ENCODE results near the gene SMAP1.

The SMAP1 gene

DNA sequence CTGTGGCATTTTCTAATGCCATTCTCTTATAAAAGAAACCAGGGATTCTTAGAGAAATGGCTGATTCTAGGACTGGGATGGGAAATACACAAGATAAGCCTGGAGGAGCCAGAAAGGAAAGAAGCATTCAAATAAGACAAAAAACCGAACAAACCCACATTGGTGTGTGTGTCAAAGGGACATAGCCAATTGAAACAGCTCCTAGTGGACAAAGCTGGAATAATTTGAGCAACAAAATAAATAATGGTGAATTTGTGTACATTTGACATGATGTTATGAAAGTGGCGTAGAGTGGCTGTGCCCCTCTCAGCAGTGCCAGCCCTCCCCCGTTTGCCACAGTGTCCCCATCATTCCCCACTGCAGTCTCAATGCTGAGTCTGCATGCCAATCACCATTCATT, 233.6 kb downstream of the SMAP1 start:
- POLR2A ChIA-PET (ENCODE audit: low non-redundant PET): no interaction called here

DNA sequence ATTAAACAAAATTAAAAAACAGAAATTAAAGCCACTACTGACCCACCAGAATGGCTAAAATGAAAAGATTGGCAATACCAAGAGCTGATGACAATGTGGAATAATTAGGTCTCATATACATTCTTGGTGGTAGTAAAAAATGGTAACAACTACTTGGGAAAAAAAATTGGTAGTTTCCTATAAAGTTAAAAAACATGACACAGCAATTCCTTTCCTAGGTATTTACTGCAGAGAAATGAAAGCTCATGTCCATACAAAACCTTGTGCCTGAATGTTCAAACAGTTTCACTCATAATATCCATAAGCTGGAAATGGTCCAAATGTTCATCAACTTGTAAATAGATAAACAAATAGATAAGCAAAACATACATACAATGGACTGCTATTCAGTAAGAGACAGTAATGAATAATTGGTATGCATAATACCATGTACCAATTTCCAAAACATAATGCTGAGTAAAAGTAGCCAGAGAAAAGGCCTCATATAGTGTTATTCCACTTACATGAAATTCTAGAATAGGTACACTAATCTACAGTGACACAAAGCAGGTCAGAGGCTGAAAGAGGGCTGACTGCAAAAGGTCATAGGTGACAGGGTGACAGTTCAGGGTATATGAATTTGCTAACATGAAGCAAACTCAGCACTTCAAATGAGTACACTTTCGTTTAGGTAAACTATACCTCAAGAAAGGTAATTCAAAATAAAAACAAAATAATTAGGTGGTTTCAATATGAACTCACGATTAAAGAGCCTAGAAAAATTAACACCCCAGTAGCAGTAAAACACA, 236.2 kb downstream of the SMAP1 start:
- ChIA-PET POLR2A (ENCODE audit: low non-redundant PET) (no interaction called here), CTCF (interaction anchor here (0.6 to 0.9 kb wide), 2 partner anchors 10 to 567 kb away, joined by 3 to 5 read pairs; no protein-coding TSS in a partner anchor)
- TF ChIP-seq, protein P1, sequence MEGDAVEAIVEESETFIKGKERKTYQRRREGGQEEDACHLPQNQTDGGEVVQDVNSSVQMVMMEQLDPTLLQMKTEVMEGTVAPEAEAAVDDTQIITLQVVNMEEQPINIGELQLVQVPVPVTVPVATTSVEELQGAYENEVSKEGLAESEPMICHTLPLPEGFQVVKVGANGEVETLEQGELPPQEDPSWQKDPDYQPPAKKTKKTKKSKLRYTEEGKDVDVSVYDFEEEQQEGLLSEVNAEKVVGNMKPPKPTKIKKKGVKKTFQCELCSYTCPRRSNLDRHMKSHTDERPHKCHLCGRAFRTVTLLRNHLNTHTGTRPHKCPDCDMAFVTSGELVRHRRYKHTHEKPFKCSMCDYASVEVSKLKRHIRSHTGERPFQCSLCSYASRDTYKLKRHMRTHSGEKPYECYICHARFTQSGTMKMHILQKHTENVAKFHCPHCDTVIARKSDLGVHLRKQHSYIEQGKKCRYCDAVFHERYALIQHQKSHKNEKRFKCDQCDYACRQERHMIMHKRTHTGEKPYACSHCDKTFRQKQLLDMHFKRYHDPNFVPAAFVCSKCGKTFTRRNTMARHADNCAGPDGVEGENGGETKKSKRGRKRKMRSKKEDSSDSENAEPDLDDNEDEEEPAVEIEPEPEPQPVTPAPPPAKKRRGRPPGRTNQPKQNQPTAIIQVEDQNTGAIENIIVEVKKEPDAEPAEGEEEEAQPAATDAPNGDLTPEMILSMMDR (conservative IDR thresholded peaks at IDR 0.05; ENCODE audit: low read depth): no peak

More for the DNA sequence above, 233.6 kb downstream of the SMAP1 start:
- TF ChIP-seq, protein P1 (conservative IDR thresholded peaks at IDR 0.05; ENCODE audit: low read depth): no peak
- CTCF ChIA-PET: no interaction called here
- no peak overlapping the region for H3K27ac ChIP-seq
- DNase-seq (ENCODE audit: low spot score): no peak

DNA sequence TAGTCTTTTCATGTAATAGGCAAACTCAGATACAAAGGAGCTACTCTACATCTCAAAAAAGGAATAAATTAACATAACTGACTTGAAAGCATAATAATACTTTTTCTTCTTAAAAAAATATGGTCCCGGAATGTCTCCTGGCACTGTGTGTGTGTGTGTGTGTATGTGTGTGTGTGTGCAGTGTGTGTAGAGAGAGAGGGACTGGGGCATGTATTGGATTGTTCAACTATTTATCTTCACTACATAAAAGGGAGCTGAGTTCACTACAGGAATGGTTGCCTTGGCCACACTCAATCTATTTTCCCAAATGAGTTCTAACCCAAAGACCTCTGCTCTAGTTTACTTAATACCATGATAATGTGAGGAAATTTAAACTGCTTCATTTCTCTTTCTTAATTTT, 238.1 kb downstream of the SMAP1 start:
- TF ChIP-seq, protein P1 (conservative IDR thresholded peaks at IDR 0.05; ENCODE audit: low read depth): no peak
- ChIA-PET CTCF (no interaction called here), POLR2A (ENCODE audit: low non-redundant PET) (no interaction called here)
- H3K27ac ChIP-seq: no peak overlapping the region
- no peak for DNase-seq (ENCODE audit: low spot score)

More for the DNA sequence above, 236.2 kb downstream of the SMAP1 start:
- no peak overlapping the region for H3K27ac ChIP-seq
- DNase-seq (ENCODE audit: low spot score): no peak
